Lower leg skin (tissue), 3 donors: ENCODE results near the gene DESI2.

ENCODE experiments used
- POLR2A ChIP-seq, 2 donors: fragments of 450-650 bp; IDR thresholded peaks; one replicate each; pipeline ENCODE4 v1.6.1; 2016 to 2017; ENCODE audit warnings: antibody characterized with exemption in 2 of 2, mild to moderate bottlenecking in 1 of 2, moderate library complexity in 1 of 2
- TF ChIP-seq, protein P1 (sequence below), 3 donors: fragments of 450-650 bp; IDR thresholded peaks; one replicate each; pipeline ENCODE4 v1.5.1; 2016; ENCODE audit warnings: antibody characterized with exemption in 3 of 3, mild to moderate bottlenecking in 3 of 3, moderate library complexity in 2 of 3

- TF ChIP-seq, protein P1, sequence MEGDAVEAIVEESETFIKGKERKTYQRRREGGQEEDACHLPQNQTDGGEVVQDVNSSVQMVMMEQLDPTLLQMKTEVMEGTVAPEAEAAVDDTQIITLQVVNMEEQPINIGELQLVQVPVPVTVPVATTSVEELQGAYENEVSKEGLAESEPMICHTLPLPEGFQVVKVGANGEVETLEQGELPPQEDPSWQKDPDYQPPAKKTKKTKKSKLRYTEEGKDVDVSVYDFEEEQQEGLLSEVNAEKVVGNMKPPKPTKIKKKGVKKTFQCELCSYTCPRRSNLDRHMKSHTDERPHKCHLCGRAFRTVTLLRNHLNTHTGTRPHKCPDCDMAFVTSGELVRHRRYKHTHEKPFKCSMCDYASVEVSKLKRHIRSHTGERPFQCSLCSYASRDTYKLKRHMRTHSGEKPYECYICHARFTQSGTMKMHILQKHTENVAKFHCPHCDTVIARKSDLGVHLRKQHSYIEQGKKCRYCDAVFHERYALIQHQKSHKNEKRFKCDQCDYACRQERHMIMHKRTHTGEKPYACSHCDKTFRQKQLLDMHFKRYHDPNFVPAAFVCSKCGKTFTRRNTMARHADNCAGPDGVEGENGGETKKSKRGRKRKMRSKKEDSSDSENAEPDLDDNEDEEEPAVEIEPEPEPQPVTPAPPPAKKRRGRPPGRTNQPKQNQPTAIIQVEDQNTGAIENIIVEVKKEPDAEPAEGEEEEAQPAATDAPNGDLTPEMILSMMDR (IDR thresholded peaks at IDR 0.05) = no peak
- TF ChIP-seq POLR2A (IDR thresholded peaks at IDR 0.05) = no peak
These were observed 77.4 kb downstream of the DESI2 start for GRCh38 chr1:244730153-244730933.
